H1 (cell line): Measurements from ENCODE around the gene SLC25A42. TPM values are rescaled to one million over a fixed set of nuclear protein-coding genes. Genes with fewer than 3 reads are reported as not detected.

Source experiments
- CTCF ChIA-PET: fragments of 300-600 bp; sonication (Branson Sonifier 250); formaldehyde crosslinking; loops from one replicate; lab custom pipeline; 2021; ENCODE audit not compliant: partially characterized antibody; lab: Charles Lee
- POLR2A ChIA-PET: fragments of 300-600 bp; sonication (Branson Sonifier 250); formaldehyde crosslinking; loops from one replicate; lab custom pipeline; 2021; ENCODE audit warnings: inconsistent platforms; ENCODE audit not compliant: partially characterized antibody; lab: Charles Lee
- DNase-seq, 2 experiments: peaks; one replicate each; pipeline versions ENCODE4 v3.0.0 to v3.0.0-alpha.2; 2010 to 2022; ENCODE audit warnings: low spot score in 2 of 2, low read depth in 1 of 2, mixed read lengths in 1 of 2
- FAIRE-seq: peaks from 2 replicates; lab custom pipeline; 2011; peaks lifted over from hg19 to GRCh38; lab: Jason Lieb, UNC
- H2AFZ ChIP-seq: 2 replicates; pipeline ENCODE4 v1.8.1; 2012; ENCODE audit warnings: low read length, inconsistent platforms
- H2AK5ac ChIP-seq: 2 replicates; pipeline ENCODE4 v1.6.1; 2013; ENCODE audit warnings: low read depth, low read length
- H2BK120ac ChIP-seq: replicated peaks from 2 replicates; pipeline ENCODE3; 2013; ENCODE audit warnings: low read depth, low read length, inconsistent platforms
- H2BK12ac ChIP-seq: 2 replicates; pipeline ENCODE4 v1.6.1; 2013; ENCODE audit warnings: low read depth, low read length
- H2BK15ac ChIP-seq: 2 replicates; pipeline ENCODE4 v1.6.1; 2013; ENCODE audit warnings: low read length
- H2BK20ac ChIP-seq: 2 replicates; pipeline ENCODE4 v1.6.1; 2013; ENCODE audit warnings: low read length
- H2BK5ac ChIP-seq: 2 replicates; pipeline ENCODE4 v1.6.1; 2013; ENCODE audit warnings: low read depth, low read length
- H3K14ac ChIP-seq: 2 replicates; pipeline ENCODE4 v1.6.1; 2013; ENCODE audit warnings: inconsistent platforms; ENCODE audit not compliant: insufficient read length
- H3K18ac ChIP-seq: 2 replicates; pipeline ENCODE4 v1.6.1; 2013; ENCODE audit warnings: low read length; ENCODE audit errors: extremely low read depth
- H3K23ac ChIP-seq: 2 replicates; pipeline ENCODE4 v1.6.1; 2013; ENCODE audit warnings: inconsistent platforms; ENCODE audit not compliant: insufficient read length
- H3K23me2 ChIP-seq: 2 replicates; pipeline ENCODE4 v1.6.1; 2013; ENCODE audit warnings: low read depth, low read length
- H3K27ac ChIP-seq: 2 replicates; pipeline ENCODE4 v1.6.1; 2011; ENCODE audit warnings: low read depth, low read length, inconsistent platforms
- H3K27me3 ChIP-seq, 4 experiments: replicated peaks in 1 of 4; 1 replicate in 1 of 4; 2 replicates in 3 of 4; pipeline versions ENCODE4 v1.6.1 to v1.8.1; 2011 to 2013; ENCODE audit warnings: low read length in 3 of 4, mild to moderate bottlenecking in 3 of 4, inconsistent platforms in 2 of 4, mixed read lengths in 2 of 4, moderate library complexity in 1 of 4; ENCODE audit not compliant: control insufficient read depth in 3 of 4, insufficient read depth in 3 of 4; ENCODE audit errors: extremely low read depth in 1 of 4
- H3K36me3 ChIP-seq, 4 experiments: 2 replicates each; pipeline versions ENCODE4 v1.6.1 to v1.8.1; 2011 to 2013; ENCODE audit warnings: mild to moderate bottlenecking in 4 of 4, low read length in 3 of 4, moderate library complexity in 2 of 4, control low read depth in 1 of 4, inconsistent platforms in 1 of 4; ENCODE audit not compliant: insufficient read depth in 4 of 4, control insufficient read depth in 2 of 4
- H3K4ac ChIP-seq: replicated peaks from 2 replicates; pipeline ENCODE3; 2013; ENCODE audit warnings: low read length, low read depth, mixed read lengths, inconsistent platforms; ENCODE audit not compliant: insufficient read length
- H3K4me1 ChIP-seq, 4 experiments: replicated peaks in 1 of 4; 1 replicate in 1 of 4; 2 replicates in 3 of 4; pipeline versions ENCODE4 v1.6.1 to v1.8.1; 2011 to 2013; ENCODE audit warnings: low read length in 3 of 4, inconsistent platforms in 2 of 4, mixed read lengths in 1 of 4; ENCODE audit not compliant: insufficient read depth in 4 of 4, control insufficient read depth in 3 of 4
- H3K4me2 ChIP-seq, 2 experiments: 2 replicates each; pipeline versions ENCODE4 v1.6.1 to v1.8.1; 2011 to 2013; ENCODE audit warnings: low read depth in 2 of 2, low read length in 2 of 2, control low read depth in 1 of 2, inconsistent platforms in 1 of 2, mild to moderate bottlenecking in 1 of 2; ENCODE audit not compliant: insufficient read depth in 1 of 2
- H3K4me3 ChIP-seq, 4 experiments: fragments of 200-600, 300-600 bp in 1 of 4; sonication (generic), shearing (Covaris generic), sonication (Bioruptor Twin) in 1 of 4; 2 replicates each; pipeline versions ENCODE4 v1.5.1 to v1.8.1; 2011 to 2016; ENCODE audit warnings: low read length in 4 of 4, low read depth in 3 of 4, control low read depth in 2 of 4, inconsistent platforms in 2 of 4, mild to moderate bottlenecking in 2 of 4, mixed read lengths in 1 of 4, moderate library complexity in 1 of 4; ENCODE audit not compliant: insufficient read depth in 2 of 4; ENCODE audit errors: extremely low read depth in 1 of 4
- H3K56ac ChIP-seq: replicated peaks from 2 replicates; pipeline ENCODE3; 2013; ENCODE audit warnings: low read depth, mild to moderate bottlenecking, mixed read lengths, low read length, inconsistent platforms; ENCODE audit not compliant: insufficient read length
- H3K79me1 ChIP-seq: 2 replicates; pipeline ENCODE4 v1.6.1; 2013; ENCODE audit warnings: low read depth, low read length, control low read depth
- H3K79me2 ChIP-seq, 2 experiments: 2 replicates each; pipeline versions ENCODE4 v1.6.1 to v1.8.1; 2012 to 2013; ENCODE audit warnings: low read length in 2 of 2, mild to moderate bottlenecking in 2 of 2, inconsistent platforms in 1 of 2; ENCODE audit not compliant: insufficient read depth in 2 of 2, control insufficient read depth in 1 of 2
- H3K9ac ChIP-seq, 4 experiments: replicated peaks in 1 of 4; 1 replicate in 1 of 4; 2 replicates in 3 of 4; pipeline versions ENCODE4 v1.6.1 to v1.8.1; 2011 to 2013; ENCODE audit warnings: low read depth in 3 of 4, low read length in 3 of 4, control low read depth in 2 of 4, mild to moderate bottlenecking in 2 of 4, moderate library complexity in 2 of 4, inconsistent platforms in 1 of 4; ENCODE audit errors: extremely low read depth in 1 of 4
- H3K9me3 ChIP-seq, 2 experiments: 2 replicates each; pipeline versions ENCODE4 v1.6.1 to v1.8.1; 2012 to 2013; ENCODE audit warnings: mild to moderate bottlenecking in 2 of 2, moderate library complexity in 2 of 2, control low read depth in 1 of 2, inconsistent platforms in 1 of 2, low read depth in 1 of 2, low read length in 1 of 2, mixed read lengths in 1 of 2; ENCODE audit not compliant: insufficient read depth in 2 of 2
- H4K20me1 ChIP-seq, 2 experiments: replicated peaks in 1 of 2; 2 replicates each; pipeline versions ENCODE3 to v1.8.1; 2011 to 2013; ENCODE audit warnings: inconsistent platforms in 2 of 2, low read length in 2 of 2, mild to moderate bottlenecking in 1 of 2; ENCODE audit not compliant: insufficient read depth in 2 of 2, control insufficient read depth in 1 of 2
- H4K5ac ChIP-seq: 2 replicates; pipeline ENCODE4 v1.6.1; 2013; ENCODE audit warnings: low read length, low read depth, mixed read lengths, inconsistent platforms; ENCODE audit not compliant: insufficient read length
- H4K8ac ChIP-seq: 2 replicates; pipeline ENCODE4 v1.8.0; 2013; ENCODE audit warnings: mild to moderate bottlenecking, moderate library complexity, low read length, inconsistent platforms; ENCODE audit not compliant: insufficient read depth; ENCODE audit errors: extremely low read depth
- H4K91ac ChIP-seq: replicated peaks from 2 replicates; pipeline ENCODE3; 2013; ENCODE audit warnings: low read length, mixed read lengths, inconsistent platforms; ENCODE audit not compliant: insufficient read length
- WGBS, 2 experiments: shearing (Covaris generic) in 1 of 2; methylation state at CpG; one replicate each; pipeline versions ENCODE4 v1.1.6 to v1.1.7; 2013 to 2015; ENCODE audit warnings: low lambda C conversion rate in 2 of 2, mixed read lengths in 2 of 2, inconsistent platforms in 1 of 2, low coverage in 1 of 2, missing lambda C conversion rate in 1 of 2; ENCODE audit not compliant: insufficient replicate concordance in 2 of 2, insufficient coverage in 1 of 2, insufficient read length in 1 of 2; ENCODE audit errors: extremely low coverage in 1 of 2, missing lambda C conversion rate in 1 of 2; 5-methylcytosine and 5-hydroxymethylcytosine counted together
- polyA plus RNA-seq, 7 experiments: library from polyadenylated mRNA; depleted of rRNA in 3 of 7; stranded (reverse) in 5 of 7; unstranded in 2 of 7; fragments of >200 nt in 5 of 7; fragments of 200-250 nt in 2 of 7; gene quantifications; 1 replicate in 5 of 7; 2 replicates in 1 of 7; 4 replicates in 1 of 7; pipeline versions ENCODE4 v1.2.1 to v1.2.3, GENCODE V29; 2011 to 2013; ENCODE audit warnings: missing spikeins in 2 of 7, mixed read lengths in 2 of 7
- total RNA-seq: library from RNA; stranded (reverse); fragmentation: NEBNext Ultra II Directional; extraction: Animal tissue kit (Norgen Biotek cat#: 25700); gene quantifications from 2 replicates; pipeline ENCODE4 v1.2.1, GENCODE V29; 2021

SLC25A42 gene
- total and polyA plus RNA-seq, 2 of the 8 experiments (the other 6 are each of a cell fraction or from before 2014, with no cell fraction given): 5.9 to 6.2 TPM

DNA sequence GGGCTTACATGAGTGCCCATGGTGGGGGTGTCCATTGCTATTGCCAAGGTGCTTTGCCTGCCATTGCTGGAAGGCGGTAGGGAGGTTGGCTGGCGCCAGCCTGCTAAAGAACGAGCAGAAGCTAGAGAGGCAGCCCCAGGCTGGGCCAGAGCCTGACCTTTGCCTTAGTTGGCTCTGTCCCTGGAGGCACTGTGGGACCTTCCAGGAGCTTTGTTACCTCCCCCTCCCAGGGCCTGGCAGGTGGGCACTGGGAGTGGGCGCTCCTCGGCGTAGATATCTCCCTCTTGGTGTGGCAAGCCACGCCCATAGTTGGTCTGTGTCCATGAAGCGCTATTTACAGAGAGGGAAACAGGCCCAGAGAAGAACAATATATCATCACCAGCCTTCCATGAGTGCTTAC lies 2.3 kb upstream of the SLC25A42 start:
- Histone ChIP-seq H3K79me2 (no peaks in the 10 kb centered on the region), H3K9ac (no peak overlapping the region), H2AK5ac (no peak overlapping the region), H3K18ac (no peak overlapping the region), H2BK120ac (no peak overlapping the region), H3K23me2 (peaks cover 6% of the 10 kb centered on the region), H3K4me1 (peaks cover 0 to 7% (median 5%) of the 10 kb centered on the region in 4 experiments; a peak in 5 of 7 replicates), H2BK20ac (no peak overlapping the region), H3K9me3 (no peaks in the 10 kb centered on the region), H3K27ac (no peak overlapping the region), H3K23ac (no peak overlapping the region), H4K5ac (no peak overlapping the region), H3K4me3 (no peak overlapping the region), H3K27me3 (peaks cover 0 to 25% (median 19%) of the 10 kb centered on the region in 4 experiments; a peak in 6 of 7 replicates), H4K8ac (no peak overlapping the region), H3K14ac (no peak overlapping the region), H2BK15ac (no peak overlapping the region), H3K36me3 (peaks cover 8 to 17% (median 15%) of the 10 kb centered on the region in 4 experiments; a peak in 7 of 8 replicates), H2BK5ac (no peak overlapping the region), H3K4me2 (no peak overlapping the region), H2BK12ac (no peak overlapping the region), H3K79me1 (no peaks in the 10 kb centered on the region), H3K4ac (no peak overlapping the region), H4K20me1 (peaks cover 7 to 12% of the 10 kb centered on the region in 2 experiments), H4K91ac (no peak overlapping the region), H2AFZ (no peak overlapping the region), H3K56ac (no peak overlapping the region)
- ChIA-PET CTCF (interaction anchor here (1.2 to 3.7 kb wide), 7 partner anchors 10 to 79 kb away, joined by 3 to 23 read pairs (median 4); no protein-coding TSS in a partner anchor), POLR2A (interaction anchor here (0.6 to 5.1 kb wide), 6 partner anchors 10 to 303 kb away, joined by 3 to 31 read pairs (median 4); no protein-coding TSS in a partner anchor)
- 92% methylated on average over 8 of the region's 8 CpGs; no CpG with 5 or more reads in 1 of the 2 experiments for WGBS, 2 experiments
- FAIRE-seq: no peak
- no peak for DNase-seq
